Activated CD4-positive, alpha-beta T cell treated with anti-CD3 and anti-CD28 coated beads, Interleukin-2, amount 10 ng/mL, durations not matched to agents 7 days and 5 days (primary cell): ENCODE measurements around the gene SLC29A3. TPM values are rescaled to one million over a fixed set of nuclear protein-coding genes. Genes with fewer than 3 reads are reported as not detected.
"Not testable (repeated sequence)": the region's sequence is repeated elsewhere in the genome, so short reads cannot be mapped to it uniquely, and the experiment has no call there.

Experiments
- CTCF ChIA-PET: fragments of 350-600 bp; sonication (Branson Sonifier 250); formaldehyde crosslinking; loops from one replicate; lab custom pipeline; 2021; ENCODE audit warnings: antibody characterized with exemption; lab: Charles Lee
- POLR2A ChIA-PET: fragments of 350-600 bp; sonication (Branson Sonifier 250); formaldehyde crosslinking; loops from one replicate; lab custom pipeline; 2021; ENCODE audit warnings: antibody characterized with exemption; lab: Charles Lee
- DNase-seq: peaks from one replicate; pipeline ENCODE4 v3.0.0-alpha.2; 2020
- H3K27ac Mint-ChIP-seq: one replicate; pipeline ENCODE4 v1.8.0; 2021; ENCODE audit warnings: mild to moderate bottlenecking, moderate library complexity, mixed read lengths
- H3K27me3 Mint-ChIP-seq: one replicate; pipeline ENCODE4 v1.8.0; 2021; ENCODE audit warnings: mixed read lengths
- H3K36me3 Mint-ChIP-seq: one replicate; pipeline ENCODE4 v1.8.0; 2021; ENCODE audit warnings: low read depth, mixed read lengths
- H3K4me1 Mint-ChIP-seq: one replicate; pipeline ENCODE4 v1.8.0; 2021; ENCODE audit warnings: mixed read lengths
- H3K4me3 Mint-ChIP-seq: one replicate; pipeline ENCODE4 v1.8.0; 2021; ENCODE audit warnings: mild to moderate bottlenecking, moderate library complexity, mixed read lengths
- H3K9me3 Mint-ChIP-seq: one replicate; pipeline ENCODE4 v1.8.0; 2021; ENCODE audit warnings: mixed read lengths
- total RNA-seq, 2 experiments: library from RNA; stranded (reverse); gene quantifications; one replicate each; pipeline ENCODE4 v1.2.3, GENCODE V29; 2021

SLC29A3 gene
- total RNA-seq: 1 to 10 TPM; 2.4 to 3.4 TPM

- Mint-ChIP-seq H3K4me3 (peak within 1 kb of the TSS; percentile 90), H3K9me3 (no peaks in the 10 kb centered on the region), H3K27me3 (no peaks in the 10 kb centered on the region), H3K4me1 (peaks cover 37% of the 10 kb centered on the region), H3K36me3 (peaks cover 10% of the 10 kb centered on the region), H3K27ac (peak within 1 kb of the TSS; percentile 86)
- DNase-seq: peak; percentile 87
- ChIA-PET CTCF (interaction anchor here (0.5 to 1.8 kb wide), 11 partner anchors 8 to 494 kb away, joined by 3 to 6 read pairs (median 4); no protein-coding TSS in a partner anchor), POLR2A (no interaction called here)
These were observed at the start of gene SLC29A3 for GRCh38 chr10:71319042-71319799. SLC29A3 (plus strand) TSS chr10:71319259; CDS start chr10:71319310, 51 bp downstream.

GRCh38 chr10:71269301-71270288 lies 49.5 kb upstream of the SLC29A3 start:
- Mint-ChIP-seq H3K27ac (no peak overlapping the region), H3K9me3 (no peaks in the 10 kb centered on the region), H3K27me3 (peaks cover 2% of the 10 kb centered on the region), H3K36me3 (no peaks in the 10 kb centered on the region), H3K4me3 (no peak overlapping the region), H3K4me1 (peaks cover 6% of the 10 kb centered on the region)
- POLR2A ChIA-PET: no interaction called here
- no peak for DNase-seq
- CTCF ChIA-PET: interaction anchor here (0.6 to 2.2 kb wide), 2 partner anchors 16 to 609 kb away, joined by 3 to 13 read pairs; no protein-coding TSS in a partner anchor

GRCh38 chr10:71270301-71271220 lies 48.5 kb upstream of the SLC29A3 start:
- POLR2A ChIA-PET: no interaction called here
- Mint-ChIP-seq H3K4me3 (no peak overlapping the region), H3K4me1 (peaks cover 6% of the 10 kb centered on the region), H3K27me3 (peaks cover 2% of the 10 kb centered on the region), H3K27ac (no peak overlapping the region), H3K9me3 (no peaks in the 10 kb centered on the region), H3K36me3 (no peaks in the 10 kb centered on the region)
- DNase-seq: peak; percentile 56
- CTCF ChIA-PET: interaction anchor here (2.2 kb wide), 1 partner anchor 15 kb away, joined by 13 read pairs; no protein-coding TSS in a partner anchor

- Mint-ChIP-seq H3K36me3 (no peaks in the 10 kb centered on the region), H3K9me3 (no peaks in the 10 kb centered on the region), H3K27me3 (peaks cover 2% of the 10 kb centered on the region), H3K27ac (no peak overlapping the region), H3K4me1 (peaks cover 6% of the 10 kb centered on the region), H3K4me3 (no peak overlapping the region)
- ChIA-PET CTCF (interaction anchor here (2.2 kb wide), 1 partner anchor 14 kb away, joined by 13 read pairs; no protein-coding TSS in a partner anchor), POLR2A (no interaction called here)
- no peak for DNase-seq
These were observed 47.4 kb upstream of the SLC29A3 start for GRCh38 chr10:71271662-71272055.

GRCh38 chr10:71272056-71272771 lies 46.8 kb upstream of the SLC29A3 start:
- H3K4me3 Mint-ChIP-seq: no peak overlapping the region
- ChIA-PET CTCF (interaction anchor here (2.2 kb wide), 1 partner anchor 13 kb away, joined by 13 read pairs; no protein-coding TSS in a partner anchor), POLR2A (no interaction called here)
- no peaks in the 10 kb centered on the region for H3K9me3 Mint-ChIP-seq
- no peak overlapping the region for H3K27ac Mint-ChIP-seq
- H3K36me3 Mint-ChIP-seq: no peaks in the 10 kb centered on the region
- H3K4me1 Mint-ChIP-seq: peaks cover 6% of the 10 kb centered on the region
- H3K27me3 Mint-ChIP-seq: peaks cover 2% of the 10 kb centered on the region
- DNase-seq: no peak

GRCh38 chr10:71272974-71273373 lies 46.1 kb upstream of the SLC29A3 start:
- POLR2A ChIA-PET: interaction anchor here (0.6 kb wide), 1 partner anchor 40 kb away, joined by 4 read pairs; no protein-coding TSS in a partner anchor
- H3K9me3 Mint-ChIP-seq, DNase-seq, H3K36me3 Mint-ChIP-seq, H3K4me1 Mint-ChIP-seq, CTCF ChIA-PET, H3K27me3 Mint-ChIP-seq, H3K4me3 Mint-ChIP-seq, H3K27ac Mint-ChIP-seq: not testable (repeated sequence)

GRCh38 chr10:71273506-71273905 lies 45.6 kb upstream of the SLC29A3 start:
- CTCF ChIA-PET: no interaction called here
- H3K36me3 Mint-ChIP-seq: no peaks in the 10 kb centered on the region
- H3K27ac Mint-ChIP-seq: no peak overlapping the region
- peaks cover 2% of the 10 kb centered on the region for H3K27me3 Mint-ChIP-seq
- no peak overlapping the region for H3K4me3 Mint-ChIP-seq
- peaks cover 6% of the 10 kb centered on the region for H3K4me1 Mint-ChIP-seq
- DNase-seq: no peak
- POLR2A ChIA-PET: interaction anchor here (0.6 kb wide), 1 partner anchor 40 kb away, joined by 4 read pairs; no protein-coding TSS in a partner anchor
- H3K9me3 Mint-ChIP-seq: no peaks in the 10 kb centered on the region

- Mint-ChIP-seq H3K27ac (no peak overlapping the region), H3K9me3 (no peaks in the 10 kb centered on the region), H3K4me1 (peaks cover 6% of the 10 kb centered on the region), H3K4me3 (no peak overlapping the region), H3K27me3 (no peaks in the 10 kb centered on the region), H3K36me3 (no peaks in the 10 kb centered on the region)
- CTCF ChIA-PET: interaction anchor here (0.6 to 0.7 kb wide), 2 partner anchors 17 to 18 kb away, joined by 3 read pairs; no protein-coding TSS in a partner anchor
- DNase-seq: no peak
- POLR2A ChIA-PET: no interaction called here
These were observed 43.9 kb upstream of the SLC29A3 start for GRCh38 chr10:71274901-71275796.

GRCh38 chr10:71276873-71277272 lies 42.2 kb upstream of the SLC29A3 start:
- Mint-ChIP-seq H3K27me3 (no peaks in the 10 kb centered on the region), H3K4me1 (no peaks in the 10 kb centered on the region), H3K27ac (no peak overlapping the region), H3K9me3 (no peaks in the 10 kb centered on the region), H3K36me3 (no peaks in the 10 kb centered on the region), H3K4me3 (no peak overlapping the region)
- ChIA-PET CTCF (interaction anchor here (0.6 to 1.1 kb wide), 2 partner anchors 219 to 351 kb away, joined by 3 to 5 read pairs; no protein-coding TSS in a partner anchor), POLR2A (no interaction called here)
- no peak for DNase-seq

- CTCF ChIA-PET: interaction anchor here (0.8 kb wide), 1 partner anchor 14 kb away, joined by 3 read pairs; no protein-coding TSS in a partner anchor
- Mint-ChIP-seq H3K9me3 (no peaks in the 10 kb centered on the region), H3K27me3 (no peaks in the 10 kb centered on the region), H3K4me3 (no peak overlapping the region), H3K36me3 (no peaks in the 10 kb centered on the region), H3K27ac (no peak overlapping the region), H3K4me1 (no peaks in the 10 kb centered on the region)
- no peak for DNase-seq
- POLR2A ChIA-PET: no interaction called here
These were observed 41.0 kb upstream of the SLC29A3 start for GRCh38 chr10:71277914-71278665.
